Tibial artery (tissue), 4 donors: ENCODE measurements around the gene REXO1.
A peak's percentile ranks its signal among the peaks of the same experiment; 100 is the strongest.

Experiments
- DNase-seq, 2 donors: peaks; one replicate each; pipeline ENCODE4 v3.0.0-alpha.2; 2019
- H3K27ac ChIP-seq, 2 donors: fragments of 200-600 bp; sonication (generic) in 1 of 2; 1 replicate in 1 of 2; 2 replicates in 1 of 2; pipeline ENCODE4 v1.5.1; 2018 to 2019; ENCODE audit warnings: mild to moderate bottlenecking in 1 of 2
- H3K27me3 ChIP-seq, 2 donors: fragments of 200-600 bp; sonication (generic) in 1 of 2; one replicate each; pipeline versions ENCODE4 v1.5.1 to v1.6.0; 2016 to 2019
- H3K36me3 ChIP-seq, 3 donors: fragments of 200-600 bp; sonication (generic) in 2 of 3; one replicate each; pipeline ENCODE4 v1.5.1; 2016 to 2019; ENCODE audit warnings: mild to moderate bottlenecking in 2 of 3
- H3K4me1 ChIP-seq, 4 donors: fragments of 200-600 bp; sonication (generic) in 2 of 4; 1 replicate in 3 of 4; 2 replicates in 1 of 4; pipeline ENCODE4 v1.5.1; 2016 to 2019
- H3K4me3 ChIP-seq, 2 donors: fragments of 200-600 bp; sonication (generic) in 1 of 2; 1 replicate in 1 of 2; 2 replicates in 1 of 2; pipeline ENCODE4 v1.5.1; 2018 to 2019; ENCODE audit warnings: mild to moderate bottlenecking in 2 of 2
- H3K9me3 ChIP-seq, 3 donors: fragments of 200-600 bp; sonication (generic) in 1 of 3; one replicate each; pipeline ENCODE4 v1.5.1; 2016 to 2019
- CTCF ChIP-seq, 2 experiments: fragments of 200-600 bp in 1 of 2; fragments of 450-650 bp in 1 of 2; IDR thresholded peaks; one replicate each; pipeline ENCODE4 v1.5.1; 2017 to 2019; ENCODE audit warnings: antibody characterized with exemption in 2 of 2, mild to moderate bottlenecking in 1 of 2, moderate library complexity in 1 of 2
- intact Hi-C: fragments of 100-400 bp; cut with DNase I; formaldehyde crosslinking; loops from one replicate; pipeline ENCODE4 v1.15.0; 2023; ENCODE audit warnings: low total_unique reads

Gene REXO1

GRCh38 chr19:1839658-1840540 lies 8.4 kb downstream of the REXO1 start:
- intact Hi-C loops, result no loop called here
- no peaks in the 10 kb centered on the region for H3K9me3 ChIP-seq
- peaks cover 0 to 69% (median 34%) of the 10 kb centered on the region in 4 donors for H3K4me1 ChIP-seq
- no peak for TF ChIP-seq CTCF (IDR thresholded peaks at IDR 0.05)
- H3K27me3 ChIP-seq, result no peaks in the 10 kb centered on the region
- H3K4me3 ChIP-seq, result no peak overlapping the region
- H3K27ac ChIP-seq, result no peak overlapping the region
- no peak for DNase-seq
- H3K36me3 ChIP-seq, result peaks cover 0 to 12% (median 0%) of the 10 kb centered on the region in 3 donors

- DNase-seq, result no peak
- TF ChIP-seq CTCF (IDR thresholded peaks at IDR 0.05), result peak; percentile 52 to 76
- Histone ChIP-seq H3K36me3 (peaks cover 0 to 12% (median 0%) of the 10 kb centered on the region in 3 donors), H3K9me3 (no peaks in the 10 kb centered on the region), H3K27ac (no peak overlapping the region), H3K27me3 (no peaks in the 10 kb centered on the region), H3K4me1 (peaks cover 0 to 55% (median 13%) of the 10 kb centered on the region in 4 donors), H3K4me3 (no peak overlapping the region)
- intact Hi-C loops, result no loop called here
Measured at GRCh38 chr19:1837625-1838105, 10.6 kb downstream of the REXO1 start.

- intact Hi-C loops, result no loop called here
- H3K27ac ChIP-seq, result no peak overlapping the region
Measured at GRCh38 chr19:1837222-1837565, 11.1 kb downstream of the REXO1 start.

GRCh38 chr19:1836458-1837221 lies 11.6 kb downstream of the REXO1 start:
- intact Hi-C loops, result no loop called here
- no peak for TF ChIP-seq CTCF (IDR thresholded peaks at IDR 0.05)
- Histone ChIP-seq H3K27me3 (no peaks in the 10 kb centered on the region), H3K27ac (no peak overlapping the region), H3K9me3 (no peaks in the 10 kb centered on the region), H3K4me1 (peaks cover 0 to 47% (median 9%) of the 10 kb centered on the region in 4 donors), H3K36me3 (peaks cover 0 to 19% (median 0%) of the 10 kb centered on the region in 3 donors), H3K4me3 (no peak overlapping the region)
- DNase-seq, result no peak

More at GRCh38 chr19:1837222-1837565, 11.1 kb downstream of the REXO1 start:
- no peak for TF ChIP-seq CTCF (IDR thresholded peaks at IDR 0.05)
- Histone ChIP-seq H3K4me1 (peaks cover 0 to 51% (median 10%) of the 10 kb centered on the region in 4 donors), H3K4me3 (no peak overlapping the region), H3K36me3 (peaks cover 0 to 16% (median 0%) of the 10 kb centered on the region in 3 donors), H3K9me3 (no peaks in the 10 kb centered on the region), H3K27me3 (no peaks in the 10 kb centered on the region)
- DNase-seq, result no peak

GRCh38 chr19:1833540-1833939 lies 14.7 kb downstream of the REXO1 start:
- H3K27ac ChIP-seq, result no peak overlapping the region
- DNase-seq, result no peak

More at GRCh38 chr19:1833540-1833939, 14.7 kb downstream of the REXO1 start:
- Histone ChIP-seq H3K27me3 (no peaks in the 10 kb centered on the region), H3K4me3 (no peak overlapping the region), H3K9me3 (no peaks in the 10 kb centered on the region), H3K4me1 (peaks cover 0 to 28% (median 6%) of the 10 kb centered on the region in 4 donors), H3K36me3 (peaks cover 0 to 12% (median 4%) of the 10 kb centered on the region in 3 donors)
- TF ChIP-seq CTCF (IDR thresholded peaks at IDR 0.05), result no peak
- intact Hi-C loops, result no loop called here
